Endothelial cell (in vitro differentiated cells): ENCODE data around the gene THOC2. TPM values are rescaled to one million over a fixed set of nuclear protein-coding genes. Genes with fewer than 3 reads are reported as not detected.

ENCODE experiments used
- DNase-seq: peaks from one replicate; pipeline ENCODE4 v3.0.0; 2021; ENCODE audit warnings: low spot score
- H3K27ac Mint-ChIP-seq: one replicate; pipeline ENCODE4 v1.8.0; 2021; ENCODE audit warnings: mixed read lengths, inconsistent platforms; ENCODE audit not compliant: unreplicated experiment
- H3K27me3 Mint-ChIP-seq: one replicate; pipeline ENCODE4 v1.8.0; 2021; ENCODE audit warnings: mild to moderate bottlenecking, moderate library complexity, mixed read lengths, inconsistent platforms; ENCODE audit not compliant: unreplicated experiment
- H3K36me3 Mint-ChIP-seq: one replicate; pipeline ENCODE4 v1.8.0; 2021; ENCODE audit warnings: mild to moderate bottlenecking, low read depth, mixed read lengths, inconsistent platforms; ENCODE audit not compliant: unreplicated experiment
- H3K4me1 Mint-ChIP-seq: one replicate; pipeline ENCODE4 v1.8.0; 2021; ENCODE audit warnings: mild to moderate bottlenecking, mixed read lengths, inconsistent platforms; ENCODE audit not compliant: unreplicated experiment
- H3K4me3 Mint-ChIP-seq: one replicate; pipeline ENCODE4 v1.8.0; 2021; ENCODE audit warnings: mild to moderate bottlenecking, mixed read lengths, inconsistent platforms; ENCODE audit not compliant: unreplicated experiment
- H3K9me3 Mint-ChIP-seq: one replicate; pipeline ENCODE4 v1.8.0; 2021; ENCODE audit warnings: mixed read lengths, inconsistent platforms; ENCODE audit not compliant: unreplicated experiment
- CTCF ChIP-seq: fragments of 200-600 bp; sonication (generic); IDR thresholded peaks from one replicate; pipeline ENCODE4 v1.5.0; 2021; ENCODE audit warnings: antibody characterized with exemption; ENCODE audit not compliant: unreplicated experiment
- total RNA-seq: library from RNA; stranded (reverse); fragmentation: NEBNext Ultra II Directional; extraction: Animal tissue kit (Norgen Biotek cat#: 25700); gene quantifications from one replicate; pipeline ENCODE4 v1.2.1, GENCODE V29; 2021; ENCODE audit not compliant: unreplicated experiment

Gene THOC2
- total RNA-seq, 1 donor from 2014 or later, result 94.3 TPM

DNA sequence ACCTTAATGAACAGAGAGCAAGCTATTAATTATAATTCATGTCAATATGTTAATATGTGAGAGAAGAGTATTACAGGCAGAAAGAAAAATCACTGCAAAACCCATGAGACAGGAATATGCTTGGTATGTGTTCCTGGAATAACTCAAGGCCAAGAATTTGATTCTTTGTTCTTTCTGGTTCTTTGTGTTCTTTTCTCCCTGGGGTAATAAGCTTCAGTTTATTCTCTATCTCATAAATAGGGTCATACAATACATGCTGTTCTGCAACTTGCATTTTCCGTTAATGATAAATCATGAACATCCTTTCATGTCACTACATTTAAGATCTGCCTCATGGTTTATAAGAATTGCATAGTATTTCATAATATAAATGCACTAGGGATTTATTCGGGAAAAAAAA lies 16.8 kb upstream of the THOC2 start:
- no peak overlapping the region for H3K27ac Mint-ChIP-seq

GRCh38 chrX:123745511-123745910 lies 12.7 kb upstream of the THOC2 start:
- no peak for TF ChIP-seq CTCF
- DNase-seq, result no peak
- no peaks in the 10 kb centered on the region for H3K36me3 Mint-ChIP-seq
- H3K27ac Mint-ChIP-seq, result no peak overlapping the region
- H3K9me3 Mint-ChIP-seq, result no peaks in the 10 kb centered on the region
- H3K27me3 Mint-ChIP-seq, result no peaks in the 10 kb centered on the region
- H3K4me1 Mint-ChIP-seq, result no peaks in the 10 kb centered on the region
- H3K4me3 Mint-ChIP-seq, result no peak overlapping the region

More for the DNA sequence above, 16.8 kb upstream of the THOC2 start:
- Mint-ChIP-seq H3K27me3 (no peaks in the 10 kb centered on the region), H3K9me3 (no peaks in the 10 kb centered on the region), H3K36me3 (no peaks in the 10 kb centered on the region), H3K4me1 (no peaks in the 10 kb centered on the region), H3K4me3 (no peak overlapping the region)
- DNase-seq, result no peak
- no peak for TF ChIP-seq CTCF

- Mint-ChIP-seq H3K9me3 (no peaks in the 10 kb centered on the region), H3K4me1 (no peaks in the 10 kb centered on the region), H3K36me3 (no peaks in the 10 kb centered on the region), H3K4me3 (no peak overlapping the region), H3K27ac (no peak overlapping the region), H3K27me3 (no peaks in the 10 kb centered on the region)
- DNase-seq, result no peak
- TF ChIP-seq CTCF, result no peak
Measured at GRCh38 chrX:123743312-123743711, 10.5 kb upstream of the THOC2 start.

DNA sequence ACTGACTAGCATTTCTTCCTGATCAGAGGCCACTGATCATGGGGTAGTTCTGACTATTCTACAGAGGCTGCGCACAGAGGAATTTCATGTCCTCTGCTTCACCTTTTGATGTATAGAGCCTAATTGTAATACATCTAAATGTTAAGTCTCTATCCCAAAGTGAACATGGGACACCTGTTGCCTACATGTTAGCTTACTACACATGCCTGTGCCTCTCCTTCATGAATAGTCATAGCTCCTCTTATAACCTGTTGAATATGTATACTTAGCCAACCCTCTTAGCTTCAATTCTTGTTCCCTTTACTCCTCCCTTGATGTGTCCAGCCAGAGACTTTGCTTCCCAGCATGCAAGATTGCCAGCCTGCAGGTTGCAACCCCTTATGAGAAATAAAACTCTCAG lies 9.6 kb upstream of the THOC2 start:
- Mint-ChIP-seq H3K4me1 (no peaks in the 10 kb centered on the region), H3K27me3 (no peaks in the 10 kb centered on the region), H3K9me3 (no peaks in the 10 kb centered on the region), H3K4me3 (no peak overlapping the region), H3K27ac (no peak overlapping the region), H3K36me3 (no peaks in the 10 kb centered on the region)
- no peak for DNase-seq
- TF ChIP-seq CTCF, result no peak

- DNase-seq, result no peak
- Mint-ChIP-seq H3K36me3 (no peaks in the 10 kb centered on the region), H3K27me3 (no peaks in the 10 kb centered on the region), H3K9me3 (no peaks in the 10 kb centered on the region), H3K4me1 (no peaks in the 10 kb centered on the region), H3K27ac (no peak overlapping the region), H3K4me3 (no peak overlapping the region)
- TF ChIP-seq CTCF, result no peak
Measured at GRCh38 chrX:123740536-123740935, 7.7 kb upstream of the THOC2 start.
